Suppressor macrophage treated with lipopolysaccharide for 1 hour (primary cell): ENCODE data around the gene ACTR10.
A peak's percentile ranks its signal among the peaks of the same experiment; 100 is the strongest.
"Not testable (repeated sequence)": the region's sequence is repeated elsewhere in the genome, so short reads cannot be mapped to it uniquely, and the experiment has no call there.

Experiments used
- DNase-seq, 3 donors: peaks; one replicate each; pipeline ENCODE4 v3.0.0-alpha.2; 2020 to 2022

Gene ACTR10

DNA sequence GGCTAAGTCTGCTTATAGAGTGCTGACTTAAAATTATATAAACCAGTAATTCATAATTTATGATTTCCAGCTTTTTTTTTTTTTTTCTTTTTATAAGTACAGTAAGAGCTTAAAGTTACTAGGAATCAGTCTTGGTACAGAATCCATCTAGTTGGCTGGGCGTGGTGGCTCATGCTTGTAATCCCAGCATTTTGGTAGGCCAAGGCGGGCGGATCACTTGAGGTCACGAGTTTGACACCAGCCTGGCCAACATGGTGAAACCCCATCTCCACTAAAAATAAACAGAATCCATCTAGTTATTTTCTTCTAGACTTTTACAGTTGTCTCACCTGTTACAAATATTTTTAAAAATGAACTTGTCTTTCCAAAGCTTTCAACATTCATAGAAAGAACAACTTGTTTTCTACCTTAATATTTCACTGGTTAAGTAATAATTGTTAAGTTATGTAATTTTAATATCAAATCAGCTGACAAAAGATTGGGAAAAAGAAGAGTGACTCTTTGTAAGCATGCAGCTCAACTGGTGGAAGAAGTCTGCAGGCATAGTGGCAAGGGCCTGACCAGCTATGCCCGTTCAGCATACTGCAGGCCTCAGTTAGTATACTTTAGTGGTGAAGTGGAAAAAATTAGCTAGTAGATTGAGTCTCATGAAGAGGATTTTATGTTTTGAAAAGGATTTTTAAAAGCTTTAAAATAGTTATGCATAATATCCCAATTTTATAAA is 27.3 kb downstream of the ACTR10 start:
- DNase-seq, result no peak

DNA sequence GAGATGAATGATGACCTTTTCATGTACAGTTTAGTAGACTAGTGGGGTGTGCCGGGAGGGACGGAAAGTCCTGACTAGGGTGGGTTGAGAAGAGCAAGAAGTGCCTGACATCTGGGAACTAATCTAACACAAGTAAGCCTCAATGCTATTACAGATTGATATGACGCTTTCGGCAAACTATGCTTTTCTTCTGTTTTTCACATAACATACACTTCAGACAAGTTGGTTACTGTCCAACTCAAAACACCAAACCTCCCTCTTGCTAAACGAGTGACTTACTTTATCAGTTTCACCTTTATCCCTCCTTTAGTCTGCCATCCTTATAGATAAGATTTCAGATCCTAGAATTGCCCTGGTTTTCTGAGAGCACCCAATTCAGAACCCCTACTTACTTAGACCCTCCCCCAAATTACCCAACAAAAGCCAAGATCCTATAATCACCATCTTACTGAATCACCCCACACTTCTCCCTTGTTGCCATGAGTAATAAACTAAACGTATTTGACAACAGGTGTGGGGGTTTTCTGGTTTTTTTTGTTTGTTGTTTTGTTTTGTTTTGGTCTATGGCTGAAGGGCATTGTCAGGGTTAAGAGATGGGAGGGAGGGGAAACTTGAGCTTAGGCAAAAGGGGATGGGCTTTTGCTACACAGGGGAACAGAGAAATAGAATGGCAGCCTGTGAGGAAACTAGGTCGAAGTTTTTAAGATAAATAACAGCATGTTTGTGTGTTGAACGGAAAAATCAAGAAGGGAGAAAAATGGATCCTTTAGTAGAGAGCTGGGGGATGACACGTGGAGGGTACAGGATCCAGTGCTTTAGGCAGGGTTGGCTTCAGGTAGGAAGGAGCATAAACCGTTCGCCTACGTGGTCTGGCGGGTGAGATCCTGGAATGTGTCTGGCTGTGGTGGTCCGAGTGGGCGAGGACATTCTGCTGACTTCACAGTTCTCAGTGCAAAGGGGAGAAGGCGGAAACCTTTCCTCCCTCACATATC is 38.6 kb downstream of the ACTR10 start:
- peak; percentile 14 to 40 (median 23) for DNase-seq

DNA sequence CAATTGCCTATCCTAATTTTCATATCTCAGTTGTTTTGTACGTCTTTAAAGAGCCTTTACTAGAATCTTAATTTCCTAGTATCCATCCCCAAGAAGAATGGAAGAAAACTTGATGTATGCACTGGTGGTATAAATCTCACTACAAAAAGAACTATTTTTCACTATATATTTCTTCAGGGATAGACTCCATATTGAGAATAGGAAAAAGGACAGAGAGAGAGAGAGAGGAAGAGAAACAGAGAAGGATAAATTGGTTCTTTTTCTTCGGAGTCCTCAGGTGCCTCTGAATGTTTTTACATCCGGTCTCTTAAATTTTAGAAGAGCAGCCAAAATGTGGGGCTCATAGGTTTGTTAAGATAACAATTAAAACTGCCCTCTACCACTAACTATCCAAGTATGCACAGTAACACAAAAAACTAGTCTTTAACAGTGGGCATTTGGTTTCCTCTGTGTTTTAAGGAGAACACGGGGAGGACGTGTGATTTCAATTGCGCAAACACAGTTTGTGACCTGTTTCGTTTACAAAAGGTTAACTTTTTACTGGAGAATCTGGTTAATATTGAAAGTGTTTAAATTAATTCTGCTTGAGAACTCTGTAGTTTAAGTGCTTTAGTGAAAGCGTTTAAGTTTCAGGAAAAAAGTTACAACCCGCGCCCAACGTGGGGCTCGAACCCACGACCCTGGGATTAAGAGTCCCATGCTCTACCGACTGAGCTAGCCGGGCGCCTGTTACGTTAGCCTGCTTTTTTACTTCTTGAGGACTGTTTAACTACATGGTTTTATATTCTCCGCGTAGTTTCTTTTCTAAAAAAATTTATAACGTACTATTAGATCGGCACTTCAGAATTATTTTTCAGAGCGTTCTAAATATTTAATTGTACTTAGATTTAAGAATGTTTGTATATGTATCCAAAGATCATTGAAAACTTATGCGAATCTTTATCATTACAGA is 39.6 kb downstream of the ACTR10 start:
- peak; percentile 80 to 90 (median 86) for DNase-seq

DNA sequence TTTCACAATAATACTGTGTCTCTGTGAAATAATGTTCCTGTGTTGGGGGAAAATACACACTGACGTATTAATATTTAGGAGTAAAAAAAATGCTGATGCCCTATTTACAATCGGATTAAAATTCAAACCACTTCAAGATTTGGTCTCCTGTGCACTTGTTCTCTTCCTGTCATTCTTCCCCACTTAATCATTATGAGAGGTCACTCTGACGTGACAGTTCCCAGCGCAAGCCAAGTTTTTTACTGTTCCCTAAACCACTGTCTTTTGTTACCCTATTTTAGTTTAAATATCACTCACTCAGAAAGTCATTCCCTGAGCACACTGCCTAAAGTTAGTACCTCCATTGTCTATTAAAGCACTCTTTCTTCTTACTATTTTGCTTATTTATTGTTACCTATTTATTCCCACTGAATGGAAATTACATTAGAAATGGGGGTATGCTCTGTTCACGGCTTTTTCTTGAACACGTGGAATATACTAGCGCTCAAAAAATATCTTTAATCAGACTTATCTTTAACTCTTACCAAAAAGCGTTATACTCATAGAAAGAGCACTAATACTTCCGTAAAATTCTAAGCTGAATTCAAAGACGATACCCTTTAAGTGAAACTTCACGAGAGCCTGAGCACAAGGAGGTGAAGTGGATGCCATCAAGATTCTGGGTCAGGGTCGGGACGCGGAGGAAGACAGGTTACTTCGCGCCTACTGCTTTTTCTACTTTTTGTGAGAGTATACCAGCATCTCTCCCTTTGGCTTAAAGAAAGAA is 44.0 kb downstream of the ACTR10 start:
- DNase-seq, result peak; percentile 53 to 78 (median 71)

DNA sequence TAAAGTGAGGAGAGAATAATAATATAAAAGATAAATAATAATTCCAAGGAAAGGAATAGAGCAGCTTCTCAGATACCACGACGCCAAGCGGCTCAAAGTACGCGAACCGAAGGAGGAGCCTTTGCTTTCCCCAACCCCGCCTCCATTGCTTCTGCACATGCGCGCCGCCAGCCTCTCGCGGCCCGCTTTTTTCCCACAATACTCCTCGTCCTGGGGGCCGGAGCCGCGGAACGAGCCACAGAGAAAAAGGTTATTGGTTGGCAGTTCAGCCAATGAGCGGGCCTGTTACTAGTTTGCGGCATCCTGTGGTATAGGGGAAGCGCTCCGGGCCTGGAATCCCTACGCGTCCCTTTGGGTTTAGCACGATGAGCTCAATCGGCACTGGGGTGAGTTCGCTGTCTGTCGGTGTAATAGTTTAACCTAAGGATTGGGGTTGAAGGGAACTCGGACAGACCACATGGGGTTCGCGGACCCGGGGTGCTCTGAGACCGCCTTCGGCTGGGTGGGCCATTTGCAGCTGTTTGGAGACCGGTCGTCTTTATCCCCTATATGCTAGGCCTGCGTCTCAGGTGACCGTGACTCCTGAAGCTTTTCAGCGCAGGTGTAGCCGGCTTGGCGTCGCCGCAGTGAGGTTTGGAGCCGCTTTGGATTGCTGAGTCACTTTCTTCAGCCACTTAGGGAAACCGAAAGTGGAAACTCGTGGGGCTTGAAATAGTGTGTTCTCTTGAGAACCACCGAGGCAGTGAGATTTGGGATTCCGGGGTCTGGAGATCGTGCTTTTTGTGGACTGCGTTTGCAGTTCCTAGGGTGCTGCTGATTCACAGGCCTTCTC is 44.8 kb downstream of the ACTR10 start, which contains the start of gene PSMA3:
PSMA3 (plus strand) TSS at position 288 of the 832 bp plus-strand sequence; CDS start at position 366, 78 bp downstream.
- DNase-seq, result peak; percentile 98 to 99 (median 99)

DNA sequence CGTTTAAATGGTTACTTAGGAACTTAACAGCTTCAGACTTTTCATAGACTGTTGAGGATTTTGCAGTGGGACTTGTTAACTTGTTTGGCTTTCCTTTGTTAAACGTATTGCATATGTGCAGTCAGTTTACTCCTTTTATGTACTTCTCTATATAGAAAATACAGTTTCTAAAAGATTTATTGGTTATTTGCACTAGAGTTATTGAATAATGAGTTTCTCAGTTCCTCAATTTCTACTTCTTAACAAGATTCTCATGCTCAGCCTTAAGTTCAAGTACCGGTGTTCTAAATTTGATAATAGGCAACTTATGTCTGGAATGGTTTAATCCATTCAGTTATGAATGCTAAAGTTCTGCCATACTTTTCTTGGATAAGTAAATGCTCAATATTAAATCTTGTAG is 45.6 kb downstream of the ACTR10 start:
- DNase-seq, result peak in 1 of 3 donors; percentile 26

DNA sequence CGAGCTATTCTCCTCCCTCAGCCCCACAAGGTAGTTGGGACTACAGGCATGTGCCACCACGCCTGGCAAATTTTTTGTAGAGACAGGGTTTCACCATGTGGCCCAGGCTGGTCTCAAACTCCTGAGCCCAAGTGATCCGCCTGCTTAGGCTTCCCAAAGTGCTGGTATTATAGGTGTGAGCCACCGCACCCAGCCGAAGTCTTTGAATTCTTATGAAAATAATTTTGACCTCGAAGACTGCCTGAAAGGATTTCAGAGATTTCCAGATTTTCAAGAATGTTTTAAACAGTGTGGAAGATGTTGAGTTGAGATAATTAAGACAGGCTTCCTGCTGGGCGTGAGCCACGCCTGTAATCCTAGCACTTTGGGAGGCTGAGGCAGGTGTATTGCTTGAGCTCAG is 49.7 kb downstream of the ACTR10 start:
- no peak for DNase-seq

DNA sequence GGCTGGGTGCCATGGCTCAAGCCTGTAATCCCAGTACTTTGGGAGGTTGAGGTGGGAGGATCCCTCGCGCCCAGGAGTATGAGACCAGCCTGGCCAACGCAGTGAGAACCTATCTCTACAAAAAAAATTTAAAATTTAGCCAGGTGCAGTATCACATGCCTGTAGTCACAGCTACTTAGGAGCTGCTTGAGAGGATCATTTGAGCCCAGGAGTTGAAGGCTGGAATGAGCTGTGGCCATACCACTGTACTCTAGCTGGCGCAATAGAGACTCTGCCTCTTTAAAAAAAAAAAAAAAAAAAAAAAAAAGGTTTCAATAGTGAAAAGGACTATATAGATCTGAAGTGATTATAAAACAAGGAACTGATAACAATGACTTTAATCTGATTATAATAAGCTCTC is 58.2 kb downstream of the ACTR10 start:
- DNase-seq, result no peak

DNA sequence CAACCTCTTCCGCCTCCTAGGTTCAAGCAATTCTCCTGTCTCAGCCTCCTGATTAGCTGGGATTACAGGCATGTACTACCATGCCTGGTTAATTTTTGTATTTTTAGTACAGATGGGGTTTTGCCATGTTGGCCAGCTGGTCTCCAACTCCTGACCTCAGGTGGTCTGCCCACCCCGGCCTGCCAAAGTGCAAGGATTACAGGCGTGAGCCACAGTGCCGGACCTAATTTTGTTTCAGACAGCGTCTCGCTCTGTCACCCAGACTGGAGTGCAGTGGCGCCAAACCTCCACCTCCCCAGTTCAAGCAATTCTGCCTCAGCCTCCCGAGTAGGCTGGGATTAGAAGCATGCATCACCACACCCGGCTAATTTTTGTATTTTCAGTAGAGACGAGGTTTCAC is 62.1 kb downstream of the ACTR10 start:
- not testable (repeated sequence) for DNase-seq

DNA sequence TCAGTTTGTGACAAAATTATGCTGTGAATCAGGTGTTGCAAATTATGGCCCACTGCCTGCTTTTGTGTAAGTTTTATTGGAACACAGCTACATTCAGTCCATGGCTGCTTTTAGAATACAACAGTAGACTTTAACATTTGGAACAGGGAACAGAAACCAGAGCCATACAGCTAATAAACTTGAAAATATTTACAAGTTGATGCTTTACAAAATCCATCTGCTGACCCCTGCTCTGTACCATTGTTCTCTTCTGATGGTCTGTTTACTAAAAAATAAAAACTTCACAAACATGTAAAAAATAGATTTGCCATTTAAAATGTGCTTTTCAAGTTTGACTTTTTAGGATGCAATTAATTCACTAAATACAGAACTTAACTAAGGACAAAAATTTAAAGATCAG is 65.5 kb downstream of the ACTR10 start:
- DNase-seq, result no peak

DNA sequence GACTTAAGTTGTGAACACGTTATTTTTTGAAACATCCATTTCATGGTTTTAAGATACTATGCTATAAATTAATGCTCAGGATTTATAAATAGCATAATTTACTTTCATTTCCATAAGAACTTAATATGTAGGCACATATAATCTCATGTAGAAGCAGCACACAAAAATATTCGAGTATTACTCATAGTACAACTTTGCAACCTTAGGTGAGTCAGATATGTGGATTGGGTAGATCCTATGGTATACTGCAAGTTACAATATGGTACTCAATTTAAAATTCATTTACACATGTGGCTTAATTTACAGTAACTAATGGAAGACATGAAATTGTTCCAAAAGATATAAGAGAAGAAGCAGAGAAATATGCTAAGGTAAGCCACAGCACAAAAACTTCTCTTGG is 70.7 kb downstream of the ACTR10 start:
- no peak for DNase-seq

DNA sequence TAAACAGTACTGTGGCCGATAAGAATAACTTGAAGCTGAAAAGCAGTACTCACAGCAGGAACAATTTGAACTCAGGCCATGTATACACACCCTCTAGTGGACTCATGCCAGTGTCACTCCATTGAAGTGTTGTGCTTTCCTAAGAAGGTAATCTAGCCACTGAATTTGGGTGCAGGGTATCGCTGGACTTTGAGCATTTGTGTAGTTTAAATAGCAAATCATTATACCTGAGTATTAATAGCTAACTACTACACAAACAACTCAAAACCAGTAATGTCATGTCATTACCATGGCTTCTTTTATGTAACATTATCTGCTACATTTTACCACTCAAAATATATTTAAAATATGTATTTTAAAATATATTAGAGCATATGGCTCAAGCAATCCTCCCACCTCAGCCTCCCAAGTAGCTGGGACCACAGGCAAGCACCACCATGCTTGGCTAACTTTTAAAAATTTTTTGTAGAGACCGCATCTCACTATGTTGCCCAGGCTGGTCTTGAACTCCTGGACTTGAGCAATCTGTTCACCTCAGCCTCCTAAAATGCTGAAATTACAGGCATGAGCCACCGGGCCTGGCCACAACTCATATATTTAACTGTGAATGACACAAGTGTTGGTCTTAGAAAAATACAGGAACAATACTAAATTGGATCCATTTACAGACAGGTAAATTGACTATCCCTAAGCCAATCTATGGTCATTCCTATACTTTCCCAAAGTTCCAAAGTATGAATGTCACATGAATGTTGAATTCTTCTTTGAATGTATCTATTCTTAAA is 72.8 kb downstream of the ACTR10 start:
- DNase-seq, result no peak

DNA sequence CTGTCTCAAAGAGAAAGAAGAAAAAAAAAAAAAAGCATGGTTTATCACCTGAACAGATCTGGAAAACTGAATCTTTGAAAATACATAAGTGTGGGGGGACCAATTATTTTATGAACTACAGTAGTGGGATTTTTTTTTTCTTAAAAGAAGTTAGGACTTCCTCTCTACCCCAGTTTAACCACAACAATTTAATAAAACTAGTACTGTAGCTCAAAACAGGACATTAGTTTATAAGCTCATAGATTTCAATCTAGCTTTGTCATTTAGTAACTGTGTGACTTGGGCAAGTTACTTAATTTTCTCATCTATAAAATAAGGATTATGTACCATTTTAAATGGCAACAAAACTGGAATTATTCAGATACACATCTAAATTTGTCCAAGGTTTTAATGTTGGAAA is 74.9 kb downstream of the ACTR10 start:
- DNase-seq, result no peak

DNA sequence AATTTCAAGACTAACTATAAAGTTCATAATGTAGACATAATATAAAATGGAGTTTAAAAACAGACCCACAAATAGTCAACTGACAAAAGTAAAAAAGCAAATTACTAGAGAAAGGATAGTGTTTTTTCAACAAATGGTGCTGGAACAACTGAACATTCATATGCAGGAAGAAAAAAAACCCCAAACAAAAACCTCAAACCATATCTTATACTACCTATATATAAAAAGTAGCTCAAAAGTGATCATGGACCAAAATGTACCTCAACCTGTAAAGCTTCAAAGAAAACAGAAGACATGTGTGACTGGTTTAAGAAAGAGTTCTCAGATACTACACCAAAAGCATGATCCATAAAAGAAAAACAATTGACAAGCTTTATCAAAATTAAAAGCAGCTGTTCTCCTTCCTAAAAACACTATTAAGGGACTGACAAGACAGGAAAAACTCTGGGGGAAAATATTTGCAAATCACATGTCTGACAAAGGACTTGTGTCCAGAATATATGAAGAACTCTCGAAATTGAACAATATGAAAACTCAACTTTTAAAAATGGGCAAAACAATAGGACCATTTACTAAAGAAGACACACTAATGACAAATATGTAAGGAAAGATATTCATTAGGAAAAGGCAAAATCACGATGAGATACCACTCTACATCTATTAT is 75.7 kb downstream of the ACTR10 start:
- no peak for DNase-seq

DNA sequence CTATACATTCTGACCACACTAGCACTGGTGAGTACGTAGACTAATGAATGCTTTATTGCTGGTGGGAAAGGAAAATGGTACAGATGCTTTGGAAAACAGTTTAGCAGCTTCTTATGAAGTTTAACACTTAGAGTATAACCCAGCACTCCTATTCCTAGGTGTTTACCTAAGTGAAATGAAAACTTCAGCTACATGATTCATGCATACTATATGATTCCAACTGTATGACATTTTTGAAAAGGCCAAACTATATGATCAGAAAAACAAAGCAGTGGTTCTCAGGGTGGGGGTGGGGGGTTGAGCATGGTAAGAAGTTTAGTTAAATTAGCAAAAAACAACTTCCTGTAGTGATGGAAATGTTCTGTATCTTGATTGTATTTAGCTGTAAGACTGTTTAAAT is 76.3 kb downstream of the ACTR10 start:
- DNase-seq, result no peak

DNA sequence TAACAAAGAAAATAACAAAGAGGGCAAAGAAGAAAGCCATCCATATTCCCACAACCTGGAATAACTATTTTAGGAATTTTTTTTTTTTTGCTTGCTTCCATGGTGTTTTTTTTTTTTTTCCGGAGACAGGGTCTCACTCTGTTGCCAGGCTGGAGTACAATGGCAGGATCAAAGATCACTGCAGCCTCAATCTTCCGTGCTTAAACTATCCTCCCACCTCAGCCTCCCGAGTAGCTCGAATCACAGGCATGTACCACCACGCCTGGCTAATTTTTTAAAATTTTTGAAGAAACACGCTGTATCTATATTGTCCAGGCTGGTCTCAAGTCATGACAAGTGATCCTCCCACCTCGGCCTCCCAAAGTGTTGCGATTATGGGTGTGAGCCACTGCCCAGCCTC is 78.2 kb downstream of the ACTR10 start:
- DNase-seq, result no peak

DNA sequence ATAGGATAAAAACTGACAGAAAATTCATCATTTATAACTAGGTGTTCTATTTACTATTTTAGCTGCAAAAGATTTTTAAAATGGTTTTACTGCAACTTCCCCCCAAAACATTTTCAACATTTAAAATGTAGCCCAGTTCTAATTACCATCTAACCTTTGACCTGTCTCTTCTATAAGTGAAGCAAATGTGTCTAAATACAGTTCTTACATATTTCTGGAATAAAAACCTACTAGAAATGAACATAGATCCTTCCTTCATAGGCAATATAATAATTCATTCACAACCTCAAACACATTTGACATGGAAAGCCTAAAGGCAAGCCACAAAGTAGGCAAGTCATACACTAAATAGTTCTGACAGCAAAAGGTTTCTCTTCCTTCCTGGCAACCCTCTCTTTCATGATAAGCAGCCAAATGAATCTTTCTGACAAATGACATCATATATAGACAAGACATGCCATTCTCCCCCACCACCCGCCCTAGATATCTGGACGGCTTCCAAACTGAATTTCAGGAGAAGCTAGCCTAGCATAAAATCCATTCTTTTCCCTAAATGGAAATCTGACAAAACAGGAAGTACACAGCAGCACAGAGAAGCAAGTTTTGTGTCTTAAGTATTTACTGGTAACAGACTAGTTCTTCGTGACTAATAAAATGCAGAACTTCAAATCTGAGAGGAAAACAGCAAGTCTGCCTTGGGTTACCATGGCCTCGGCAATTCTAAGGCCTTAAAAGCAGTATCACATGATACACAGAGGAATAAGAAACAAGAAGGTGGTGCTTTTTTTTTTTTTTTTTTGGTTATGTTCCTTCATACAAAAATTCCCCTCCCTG is 81.2 kb downstream of the ACTR10 start:
- peak; percentile 85 to 98 (median 94) for DNase-seq

DNA sequence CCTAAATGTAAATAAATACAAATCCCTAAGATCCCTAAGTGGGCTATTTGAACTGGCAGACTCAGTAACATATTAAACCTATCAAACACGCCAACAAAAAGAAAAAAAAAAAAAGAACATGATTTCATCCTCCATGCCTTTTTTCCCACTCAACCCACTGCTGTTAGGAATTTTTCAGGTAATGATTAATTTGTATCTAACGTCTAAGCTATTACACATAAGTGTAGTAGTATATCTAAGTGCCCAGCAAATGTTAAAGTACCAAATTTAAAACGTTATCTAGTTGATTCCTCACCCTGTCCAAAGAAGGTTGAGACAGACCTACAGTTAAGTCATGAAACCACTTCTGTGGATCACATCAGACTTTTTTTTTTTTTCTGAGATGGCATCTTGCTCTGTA is 82.0 kb downstream of the ACTR10 start:
- peak in 1 of 3 donors; percentile 21 for DNase-seq
